Activated T-cell treated with anti-CD3 and anti-CD28 coated beads, Interleukin-2, amount 50 U/mL, for 72 hours (primary cell): ENCODE data around the gene UBQLNL. TPM values are rescaled to one million over a fixed set of nuclear protein-coding genes. Genes with fewer than 3 reads are reported as not detected.

Experiments used
- ATAC-seq, 2 donors: fragments of 150-1000 bp; cut with Tn5 transposase; replicated peaks in 1 of 2; 2 replicates each; pipeline ENCODE4 v1.10.0; 2021; ENCODE audit warnings: moderate library complexity in 2 of 2, mild to moderate bottlenecking in 1 of 2
- DNase-seq, 2 donors: peaks; one replicate each; pipeline ENCODE4 v3.0.0; 2021 to 2022; ENCODE audit warnings: mixed read lengths in 1 of 2
- H3K27ac Mint-ChIP-seq: one replicate; pipeline ENCODE4 v1.8.0; 2022; ENCODE audit warnings: mild to moderate bottlenecking, moderate library complexity, mixed read lengths
- H3K27me3 Mint-ChIP-seq: one replicate; pipeline ENCODE4 v1.8.0; 2022; ENCODE audit warnings: low read depth, mixed read lengths
- H3K36me3 Mint-ChIP-seq, 2 donors: one replicate each; pipeline ENCODE4 v1.8.0; 2022; ENCODE audit warnings: mixed read lengths in 2 of 2, mild to moderate bottlenecking in 1 of 2; ENCODE audit not compliant: insufficient read depth in 2 of 2
- H3K4me1 Mint-ChIP-seq: one replicate; pipeline ENCODE4 v1.8.0; 2022; ENCODE audit warnings: low read depth, mixed read lengths
- H3K4me3 Mint-ChIP-seq, 2 donors: one replicate each; pipeline ENCODE4 v1.8.0; 2022; ENCODE audit warnings: mild to moderate bottlenecking in 2 of 2, mixed read lengths in 2 of 2, moderate library complexity in 2 of 2
- H3K9me3 Mint-ChIP-seq, 2 donors: one replicate each; pipeline ENCODE4 v1.8.0; 2022; ENCODE audit warnings: mixed read lengths in 2 of 2
- total RNA-seq, 2 donors: library from RNA; stranded (reverse); gene quantifications; one replicate each; pipeline ENCODE4 v1.2.3, GENCODE V29; 2022

Gene UBQLNL
- total RNA-seq, result under 1 TPM in 1 of 2 donors, not detected in 1; 0.30 TPM

GRCh38 chr11:5516599-5516998, at the start of gene UBQLNL:
TSS of gene UBQLNL (minus strand) at chr11:5516699. CDS start at chr11:5516441, 258 bp downstream.
- peaks cover under 1% of the 10 kb centered on the region for H3K27me3 Mint-ChIP-seq
- no peaks in the 10 kb centered on the region for H3K9me3 Mint-ChIP-seq
- no peak within 1 kb of the TSS for H3K4me3 Mint-ChIP-seq
- DNase-seq, result no peak
- no peaks in the 10 kb centered on the region for H3K4me1 Mint-ChIP-seq
- no peaks in the 10 kb centered on the region for H3K36me3 Mint-ChIP-seq
- no peak for ATAC-seq
- H3K27ac Mint-ChIP-seq, result no peak within 1 kb of the TSS

- Mint-ChIP-seq H3K4me3 (no peak overlapping the region), H3K36me3 (no peaks in the 10 kb centered on the region), H3K27me3 (peaks cover 14% of the 10 kb centered on the region), H3K9me3 (peaks cover 0 to 2% of the 10 kb centered on the region in 2 donors), H3K4me1 (no peaks in the 10 kb centered on the region), H3K27ac (no peak overlapping the region)
- DNase-seq (no peak), ATAC-seq (peak in 1 of 2 donors; percentile 28)
Measured at GRCh38 chr11:5564259-5565019, 47.9 kb upstream of the UBQLNL start.

- no peak overlapping the region for H3K27ac Mint-ChIP-seq
- no peaks in the 10 kb centered on the region for H3K4me1 Mint-ChIP-seq
- no peaks in the 10 kb centered on the region for H3K36me3 Mint-ChIP-seq
- peaks cover 16% of the 10 kb centered on the region for H3K27me3 Mint-ChIP-seq
- H3K4me3 Mint-ChIP-seq, result no peak overlapping the region
- DNase-seq, result no peak
- H3K9me3 Mint-ChIP-seq, result no peaks in the 10 kb centered on the region
- ATAC-seq, result no peak
Measured at GRCh38 chr11:5557751-5558150, 41.3 kb upstream of the UBQLNL start.

GRCh38 chr11:5556596-5557188, 40.2 kb upstream of the UBQLNL start:
- Mint-ChIP-seq H3K9me3 (no peaks in the 10 kb centered on the region), H3K4me1 (no peaks in the 10 kb centered on the region), H3K4me3 (no peak overlapping the region), H3K36me3 (no peaks in the 10 kb centered on the region), H3K27me3 (peaks cover 16% of the 10 kb centered on the region), H3K27ac (no peak overlapping the region)
- ATAC-seq (no peak), DNase-seq (no peak)

- ATAC-seq (no peak), DNase-seq (no peak)
- no peak overlapping the region for H3K27ac Mint-ChIP-seq
- no peaks in the 10 kb centered on the region for H3K9me3 Mint-ChIP-seq
- H3K4me1 Mint-ChIP-seq, result no peaks in the 10 kb centered on the region
- H3K27me3 Mint-ChIP-seq, result peaks cover 9% of the 10 kb centered on the region
- H3K4me3 Mint-ChIP-seq, result no peak overlapping the region
- no peaks in the 10 kb centered on the region for H3K36me3 Mint-ChIP-seq
Measured at GRCh38 chr11:5553343-5553742, 36.8 kb upstream of the UBQLNL start.

- no peak for ATAC-seq
- H3K4me1 Mint-ChIP-seq, result no peaks in the 10 kb centered on the region
- no peak for DNase-seq
- no peak overlapping the region for H3K4me3 Mint-ChIP-seq
- H3K27me3 Mint-ChIP-seq, result no peaks in the 10 kb centered on the region
- no peaks in the 10 kb centered on the region for H3K36me3 Mint-ChIP-seq
- H3K27ac Mint-ChIP-seq, result no peak overlapping the region
- no peaks in the 10 kb centered on the region for H3K9me3 Mint-ChIP-seq
Measured at GRCh38 chr11:5550440-5551095, 34.1 kb upstream of the UBQLNL start.

GRCh38 chr11:5548440-5548839, 31.9 kb upstream of the UBQLNL start, which contains the start of gene OR52H1:
TSS of gene OR52H1 (minus strand) at chr11:5548540. CDS start at chr11:5545505, 3,035 bp downstream.
- Mint-ChIP-seq H3K27me3 (no peaks in the 10 kb centered on the region), H3K4me3 (no peak within 1 kb of the TSS), H3K27ac (no peak within 1 kb of the TSS), H3K36me3 (no peaks in the 10 kb centered on the region), H3K4me1 (no peaks in the 10 kb centered on the region), H3K9me3 (no peaks in the 10 kb centered on the region)
- ATAC-seq (no peak), DNase-seq (no peak)

- H3K4me1 Mint-ChIP-seq, result no peaks in the 10 kb centered on the region
- no peak for ATAC-seq
Measured at GRCh38 chr11:5547982-5548381, 31.5 kb upstream of the UBQLNL start.

GRCh38 chr11:5546457-5546856, 30.0 kb upstream of the UBQLNL start:
- Mint-ChIP-seq H3K4me1 (no peaks in the 10 kb centered on the region), H3K27me3 (no peaks in the 10 kb centered on the region)

More at GRCh38 chr11:5547982-5548381, 31.5 kb upstream of the UBQLNL start:
- H3K27me3 Mint-ChIP-seq, result no peaks in the 10 kb centered on the region
- no peak overlapping the region for H3K4me3 Mint-ChIP-seq
- DNase-seq, result no peak
- H3K27ac Mint-ChIP-seq, result no peak overlapping the region
- no peaks in the 10 kb centered on the region for H3K9me3 Mint-ChIP-seq
- no peaks in the 10 kb centered on the region for H3K36me3 Mint-ChIP-seq

GRCh38 chr11:5541427-5541826, 24.9 kb upstream of the UBQLNL start:
- DNase-seq (no peak), ATAC-seq (no peak)
- Mint-ChIP-seq H3K9me3 (peaks cover 0 to 2% of the 10 kb centered on the region in 2 donors), H3K4me1 (no peaks in the 10 kb centered on the region), H3K27ac (no peak overlapping the region), H3K4me3 (no peak overlapping the region), H3K36me3 (peaks cover 0 to 3% of the 10 kb centered on the region in 2 donors), H3K27me3 (no peaks in the 10 kb centered on the region)

More at GRCh38 chr11:5546457-5546856, 30.0 kb upstream of the UBQLNL start:
- Mint-ChIP-seq H3K27ac (no peak overlapping the region), H3K9me3 (no peaks in the 10 kb centered on the region), H3K36me3 (no peaks in the 10 kb centered on the region), H3K4me3 (no peak overlapping the region)
- DNase-seq (no peak), ATAC-seq (no peak)

GRCh38 chr11:5536482-5536881, 20.0 kb upstream of the UBQLNL start:
- Mint-ChIP-seq H3K27me3 (no peaks in the 10 kb centered on the region), H3K27ac (no peak overlapping the region), H3K36me3 (peaks cover 0 to 3% of the 10 kb centered on the region in 2 donors), H3K4me1 (no peaks in the 10 kb centered on the region), H3K4me3 (no peak overlapping the region), H3K9me3 (peaks cover 0 to 2% of the 10 kb centered on the region in 2 donors)
- no peak for ATAC-seq
- no peak for DNase-seq

GRCh38 chr11:5534046-5534445, 17.5 kb upstream of the UBQLNL start:
- Mint-ChIP-seq H3K9me3 (peaks cover 0 to 2% of the 10 kb centered on the region in 2 donors), H3K36me3 (peaks cover 0 to 3% of the 10 kb centered on the region in 2 donors), H3K27me3 (no peaks in the 10 kb centered on the region), H3K4me3 (no peak overlapping the region), H3K27ac (no peak overlapping the region), H3K4me1 (no peaks in the 10 kb centered on the region)
- ATAC-seq (no peak), DNase-seq (no peak)
